Activated CD4-positive, alpha-beta T cell treated with anti-CD3 and anti-CD28 coated beads for 36 hours (primary cell): Measurements from ENCODE around the gene CSTF1. TPM values are rescaled to one million over a fixed set of nuclear protein-coding genes. Genes with fewer than 3 reads are reported as not detected.
A peak's percentile ranks its signal among the peaks of the same experiment; 100 is the strongest.

Experiments
- ATAC-seq: fragments of 200-7000 bp; cut with Tn5 transposase; one replicate; pipeline ENCODE4 v1.10.0; 2021; ENCODE audit warnings: mild to moderate bottlenecking, moderate library complexity
- CTCF ChIA-PET: fragments of 350-600 bp; sonication (Branson Sonifier 250); formaldehyde crosslinking; loops from one replicate; lab custom pipeline; 2021; ENCODE audit warnings: antibody characterized with exemption; lab: Charles Lee
- POLR2A ChIA-PET: fragments of 350-600 bp; sonication (Branson Sonifier 250); formaldehyde crosslinking; loops from one replicate; lab custom pipeline; 2021; ENCODE audit warnings: antibody characterized with exemption, inconsistent platforms; lab: Charles Lee
- DNase-seq: peaks from one replicate; pipeline ENCODE4 v3.0.0-alpha.2; 2020
- H3K27ac Mint-ChIP-seq: one replicate; pipeline ENCODE4 v1.8.0; 2021; ENCODE audit warnings: mixed read lengths
- H3K27me3 Mint-ChIP-seq: one replicate; pipeline ENCODE4 v1.8.0; 2021; ENCODE audit warnings: mixed read lengths
- H3K36me3 Mint-ChIP-seq: one replicate; pipeline ENCODE4 v1.8.0; 2021; ENCODE audit warnings: low read depth, mixed read lengths
- H3K4me1 Mint-ChIP-seq: one replicate; pipeline ENCODE4 v1.8.0; 2021; ENCODE audit warnings: mixed read lengths
- H3K4me3 Mint-ChIP-seq: one replicate; pipeline ENCODE4 v1.8.0; 2021; ENCODE audit warnings: mild to moderate bottlenecking, moderate library complexity, mixed read lengths
- H3K9me3 Mint-ChIP-seq: one replicate; pipeline ENCODE4 v1.8.0; 2021; ENCODE audit warnings: low read depth, mixed read lengths
- intact Hi-C, 2 experiments: fragments of 100-400 bp; cut with DNase I in 1 of 2; cut with micrococcal nuclease in 1 of 2; formaldehyde crosslinking; loops; one replicate each; pipeline versions ENCODE4 v1.14.2 to v1.15.1; 2022 to 2024; cut with DNase I, micrococcal nuclease
- total RNA-seq, 2 experiments: library from RNA; stranded (reverse); gene quantifications; one replicate each; pipeline ENCODE4 v1.2.3, GENCODE V29; 2021

Gene CSTF1
- total RNA-seq, 2 experiments from 2014 or later: 62.0 to 84.2 TPM

GRCh38 chr20:56426926-56427325, 34.5 kb downstream of the CSTF1 start:
- ATAC-seq: no peak
- Mint-ChIP-seq H3K4me1 (peaks cover 57% of the 10 kb centered on the region), H3K36me3 (peaks cover 7% of the 10 kb centered on the region), H3K27me3 (no peaks in the 10 kb centered on the region), H3K27ac (no peak overlapping the region), H3K4me3 (no peak overlapping the region), H3K9me3 (no peaks in the 10 kb centered on the region)
- ChIA-PET POLR2A (interaction anchor here (1.6 kb wide), 1 partner anchor 14 kb away, joined by 3 read pairs; no protein-coding TSS in a partner anchor), CTCF (interaction anchor here (1.7 to 2.0 kb wide), 2 partner anchors 13 to 27 kb away, joined by 4 read pairs; no protein-coding TSS in a partner anchor)
- intact Hi-C loops: no loop called here
- no peak for DNase-seq

GRCh38 chr20:56427797-56428196, 35.4 kb downstream of the CSTF1 start:
- no peaks in the 10 kb centered on the region for H3K9me3 Mint-ChIP-seq
- H3K4me3 Mint-ChIP-seq: no peak overlapping the region
- ChIA-PET CTCF (interaction anchor here (0.6 to 2.0 kb wide), 5 partner anchors 8 to 84 kb away, joined by 3 to 6 read pairs (median 4); no protein-coding TSS in a partner anchor), POLR2A (interaction anchor here (0.5 kb wide), 1 partner anchor 16 kb away, joined by 4 read pairs; no protein-coding TSS in a partner anchor)
- DNase-seq (no peak), ATAC-seq (no peak)
- intact Hi-C loops: no loop called here
- no peak overlapping the region for H3K27ac Mint-ChIP-seq
- peaks cover 4% of the 10 kb centered on the region for H3K36me3 Mint-ChIP-seq
- no peaks in the 10 kb centered on the region for H3K27me3 Mint-ChIP-seq
- peaks cover 49% of the 10 kb centered on the region for H3K4me1 Mint-ChIP-seq

GRCh38 chr20:56428410-56428809, 36.0 kb downstream of the CSTF1 start:
- DNase-seq (no peak), ATAC-seq (no peak)
- intact Hi-C loops: no loop called here
- Mint-ChIP-seq H3K4me3 (no peak overlapping the region), H3K27ac (peak overlapping the region; percentile 87), H3K9me3 (no peaks in the 10 kb centered on the region), H3K4me1 (peaks cover 51% of the 10 kb centered on the region), H3K36me3 (peaks cover 4% of the 10 kb centered on the region), H3K27me3 (no peaks in the 10 kb centered on the region)
- ChIA-PET POLR2A (interaction anchor here (0.5 kb wide), 1 partner anchor 17 kb away, joined by 4 read pairs; no protein-coding TSS in a partner anchor), CTCF (interaction anchor here (1.2 to 2.0 kb wide), 4 partner anchors 9 to 30 kb away, joined by 4 to 6 read pairs (median 4); no protein-coding TSS in a partner anchor)

- no peak for DNase-seq
These were observed 36.4 kb downstream of the CSTF1 start for GRCh38 chr20:56428881-56429280.

GRCh38 chr20:56429502-56429901, 37.1 kb downstream of the CSTF1 start:
- POLR2A ChIA-PET: interaction anchor here (0.7 to 1.0 kb wide), 2 partner anchors 16 to 260 kb away, joined by 3 to 4 read pairs; no protein-coding TSS in a partner anchor
- Mint-ChIP-seq H3K9me3 (no peaks in the 10 kb centered on the region), H3K4me1 (peaks cover 56% of the 10 kb centered on the region), H3K4me3 (peak overlapping the region; percentile 54), H3K36me3 (peaks cover 4% of the 10 kb centered on the region), H3K27ac (peak overlapping the region; percentile 87), H3K27me3 (no peaks in the 10 kb centered on the region)
- peak; percentile 63 for ATAC-seq
- CTCF ChIA-PET: interaction anchor here (1.1 to 1.5 kb wide), 3 partner anchors 10 to 13 kb away, joined by 3 to 6 read pairs (median 3); no protein-coding TSS in a partner anchor
- intact Hi-C loops: no loop called here
- peak; percentile 70 for DNase-seq

More at GRCh38 chr20:56428881-56429280, 36.4 kb downstream of the CSTF1 start:
- ATAC-seq: no peak
- H3K9me3 Mint-ChIP-seq: no peaks in the 10 kb centered on the region
- H3K36me3 Mint-ChIP-seq: peaks cover 4% of the 10 kb centered on the region
- H3K4me3 Mint-ChIP-seq: peak overlapping the region; percentile 54
- H3K27me3 Mint-ChIP-seq: no peaks in the 10 kb centered on the region
- peak overlapping the region; percentile 87 for H3K27ac Mint-ChIP-seq
- peaks cover 53% of the 10 kb centered on the region for H3K4me1 Mint-ChIP-seq
- POLR2A ChIA-PET: interaction anchor here (0.6 to 0.7 kb wide), 2 partner anchors 37 to 260 kb away, joined by 3 read pairs; partner anchors contain the start of gene AURKA
- intact Hi-C loops: no loop called here
- CTCF ChIA-PET: interaction anchor here (1.2 to 2.0 kb wide), 4 partner anchors 9 to 31 kb away, joined by 4 to 6 read pairs (median 4); no protein-coding TSS in a partner anchor

DNA sequence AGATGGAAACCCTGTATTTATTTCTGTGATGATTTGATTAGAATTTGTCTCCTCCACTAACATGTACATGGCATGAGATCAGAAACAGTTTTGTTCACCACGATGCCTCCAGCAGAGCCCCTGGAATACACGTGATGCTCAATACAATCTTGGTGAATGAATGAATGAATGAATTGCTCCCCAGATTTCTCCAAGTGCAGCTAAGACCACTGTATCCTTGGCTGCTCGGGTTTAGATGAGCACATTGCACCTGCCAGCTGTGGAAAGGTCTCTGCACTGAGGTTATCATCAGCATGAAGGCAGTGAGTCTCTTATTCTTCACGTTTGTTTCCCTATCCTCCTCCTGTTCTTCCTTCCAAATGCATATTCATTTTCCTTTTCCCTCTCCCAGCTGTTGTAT, 37.5 kb downstream of the CSTF1 start:
- no peak for ATAC-seq
- Mint-ChIP-seq H3K4me1 (peaks cover 51% of the 10 kb centered on the region), H3K4me3 (peak overlapping the region; percentile 54), H3K36me3 (peaks cover 4% of the 10 kb centered on the region), H3K27me3 (no peaks in the 10 kb centered on the region), H3K27ac (peak overlapping the region; percentile 87), H3K9me3 (no peaks in the 10 kb centered on the region)
- POLR2A ChIA-PET: interaction anchor here (1.0 kb wide), 1 partner anchor 17 kb away, joined by 4 read pairs; no protein-coding TSS in a partner anchor
- CTCF ChIA-PET: interaction anchor here (1.1 to 1.4 kb wide), 2 partner anchors 11 to 12 kb away, joined by 3 read pairs; no protein-coding TSS in a partner anchor
- intact Hi-C loops: no loop called here
- no peak for DNase-seq

DNA sequence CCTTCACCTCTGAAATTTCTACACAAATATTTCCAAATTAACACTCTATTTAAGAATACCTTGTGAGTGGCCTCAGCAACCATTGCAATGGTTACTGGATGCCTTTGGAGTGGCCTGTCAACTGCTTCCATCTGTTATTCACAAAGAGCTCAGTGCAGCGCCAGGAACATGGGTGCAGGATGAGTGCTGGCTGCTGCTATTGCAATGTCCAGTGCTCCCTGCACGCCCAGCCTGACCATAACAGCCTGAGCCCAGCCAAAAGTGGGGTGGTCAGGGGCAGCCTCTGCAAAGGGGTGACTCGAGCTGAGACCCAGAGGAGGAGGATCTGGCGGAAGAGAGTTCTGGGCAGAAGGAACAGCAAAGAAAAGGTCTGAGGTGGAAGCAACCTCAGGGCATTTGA, 38.0 kb downstream of the CSTF1 start:
- Mint-ChIP-seq H3K36me3 (peaks cover 4% of the 10 kb centered on the region), H3K9me3 (no peaks in the 10 kb centered on the region), H3K4me1 (peaks cover 50% of the 10 kb centered on the region), H3K27ac (peak overlapping the region; percentile 87), H3K4me3 (peak overlapping the region; percentile 54), H3K27me3 (no peaks in the 10 kb centered on the region)
- ChIA-PET CTCF (interaction anchor here (1.1 to 1.4 kb wide), 2 partner anchors 12 kb away, joined by 3 read pairs; no protein-coding TSS in a partner anchor), POLR2A (interaction anchor here (1.0 kb wide), 1 partner anchor 17 kb away, joined by 4 read pairs; no protein-coding TSS in a partner anchor)
- intact Hi-C loops: no loop called here
- no peak for DNase-seq
- no peak for ATAC-seq

GRCh38 chr20:56430957-56431356, 38.5 kb downstream of the CSTF1 start:
- H3K36me3 Mint-ChIP-seq: peaks cover 4% of the 10 kb centered on the region
- peaks cover 51% of the 10 kb centered on the region for H3K4me1 Mint-ChIP-seq
- no peaks in the 10 kb centered on the region for H3K27me3 Mint-ChIP-seq
- H3K4me3 Mint-ChIP-seq: no peak overlapping the region
- no peak for DNase-seq
- no peak for ATAC-seq
- intact Hi-C loops: no loop called here
- no peaks in the 10 kb centered on the region for H3K9me3 Mint-ChIP-seq
- POLR2A ChIA-PET: no interaction called here
- CTCF ChIA-PET: interaction anchor here (1.4 kb wide), 1 partner anchor 12 kb away, joined by 3 read pairs; no protein-coding TSS in a partner anchor
- peak overlapping the region; percentile 87 for H3K27ac Mint-ChIP-seq

DNA sequence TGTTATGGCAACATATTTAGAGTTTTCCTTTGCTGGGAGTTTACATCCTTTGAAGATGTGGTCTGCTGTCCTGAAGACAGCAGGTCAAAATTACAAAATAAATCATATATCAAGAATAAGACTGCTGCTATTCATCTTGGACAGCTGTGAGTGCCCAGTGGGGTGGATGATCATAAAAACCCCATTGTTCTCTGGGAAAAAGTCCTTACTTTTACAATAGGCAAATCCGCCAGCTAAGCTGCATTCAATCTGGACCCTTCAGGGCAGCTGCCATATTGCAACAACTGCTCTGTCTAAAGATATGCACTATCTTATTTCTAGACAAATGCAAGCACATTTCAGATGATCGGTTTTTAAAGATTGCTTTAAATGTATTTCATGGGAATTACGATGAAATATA, 39.0 kb downstream of the CSTF1 start:
- H3K4me3 Mint-ChIP-seq: no peak overlapping the region

DNA sequence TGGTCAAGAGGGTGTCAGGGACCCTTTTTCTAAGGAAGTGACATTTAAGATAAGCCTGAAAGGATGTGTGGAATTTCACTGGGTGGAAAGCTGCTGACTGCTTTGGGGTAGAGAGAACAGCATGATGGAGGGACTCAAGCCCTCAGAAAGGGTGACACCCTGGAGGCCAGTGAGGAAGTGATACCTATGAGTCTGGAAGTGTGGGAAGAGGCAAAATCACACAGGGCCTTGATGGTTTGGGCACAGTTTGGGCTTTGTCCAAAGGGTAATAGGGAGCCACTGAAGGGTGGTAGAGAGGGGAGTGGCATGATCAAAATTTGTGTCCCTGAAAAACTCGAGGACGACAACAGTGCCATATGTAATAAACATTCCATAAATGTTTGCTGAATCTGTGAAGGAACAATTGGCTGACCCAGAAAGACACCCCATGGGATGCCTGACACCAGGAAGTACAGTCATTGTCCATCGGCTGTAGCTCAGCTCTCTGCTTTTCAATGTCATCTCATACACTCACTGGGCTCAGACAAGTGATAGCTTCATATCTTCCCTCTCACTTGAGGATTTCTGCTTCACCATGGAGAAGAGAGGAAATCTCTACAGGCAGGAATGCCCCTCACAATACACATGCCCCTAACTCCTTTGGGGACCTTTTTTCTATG, 40.9 kb downstream of the CSTF1 start:
- no peaks in the 10 kb centered on the region for H3K9me3 Mint-ChIP-seq
- ATAC-seq: peak; percentile 34
- no peak overlapping the region for H3K4me3 Mint-ChIP-seq
- no peak for DNase-seq
- no peaks in the 10 kb centered on the region for H3K27me3 Mint-ChIP-seq
- ChIA-PET CTCF (interaction anchor here (0.9 to 1.2 kb wide), 4 partner anchors 8 to 15 kb away, joined by 3 to 4 read pairs (median 3); no protein-coding TSS in a partner anchor), POLR2A (interaction anchor here (0.6 kb wide), 1 partner anchor 26 kb away, joined by 3 read pairs; no protein-coding TSS in a partner anchor)
- intact Hi-C loops: no loop called here
- H3K36me3 Mint-ChIP-seq: peaks cover 6% of the 10 kb centered on the region
- peaks cover 44% of the 10 kb centered on the region for H3K4me1 Mint-ChIP-seq
- H3K27ac Mint-ChIP-seq: peak overlapping the region; percentile 52

More for the DNA sequence above, 39.0 kb downstream of the CSTF1 start:
- ChIA-PET CTCF (interaction anchor here (1.2 kb wide), 1 partner anchor 30 kb away, joined by 4 read pairs; no protein-coding TSS in a partner anchor), POLR2A (no interaction called here)
- Mint-ChIP-seq H3K27me3 (no peaks in the 10 kb centered on the region), H3K27ac (no peak overlapping the region), H3K4me1 (peaks cover 52% of the 10 kb centered on the region), H3K36me3 (peaks cover 4% of the 10 kb centered on the region), H3K9me3 (no peaks in the 10 kb centered on the region)
- DNase-seq (no peak), ATAC-seq (no peak)
- intact Hi-C loops: no loop called here

DNA sequence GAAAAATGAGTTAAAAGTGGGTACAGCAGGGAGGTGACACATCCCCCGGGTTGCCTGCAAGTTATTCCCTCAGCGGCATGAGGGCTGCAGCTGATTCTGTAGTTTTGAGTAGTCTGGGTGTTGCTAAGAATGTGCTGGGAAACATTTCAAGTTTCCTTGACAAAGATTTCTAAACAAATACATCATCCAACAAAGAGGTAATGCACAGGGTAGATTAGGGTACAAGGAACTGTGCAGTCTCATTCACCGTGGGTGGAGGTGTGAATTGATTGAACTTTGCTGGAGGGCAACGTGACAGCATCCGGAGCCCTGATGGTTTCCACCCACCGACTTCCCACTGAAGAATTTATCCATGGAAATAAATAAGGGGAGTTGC, 41.4 kb downstream of the CSTF1 start:
- no peaks in the 10 kb centered on the region for H3K27me3 Mint-ChIP-seq
- no peak overlapping the region for H3K4me3 Mint-ChIP-seq
- peak overlapping the region; percentile 52 for H3K27ac Mint-ChIP-seq
- H3K4me1 Mint-ChIP-seq: peaks cover 39% of the 10 kb centered on the region
- ChIA-PET POLR2A (interaction anchor here (0.6 kb wide), 1 partner anchor 26 kb away, joined by 3 read pairs; no protein-coding TSS in a partner anchor), CTCF (interaction anchor here (0.9 to 1.2 kb wide), 3 partner anchors 8 to 16 kb away, joined by 3 read pairs; no protein-coding TSS in a partner anchor)
- intact Hi-C loops: no loop called here
- DNase-seq (no peak), ATAC-seq (peak; percentile 63)
- peaks cover 6% of the 10 kb centered on the region for H3K36me3 Mint-ChIP-seq
- H3K9me3 Mint-ChIP-seq: no peaks in the 10 kb centered on the region
